OCI-LY7 (cell line): ENCODE results near the gene NDEL1. TPM values are rescaled to one million over a fixed set of nuclear protein-coding genes. Genes with fewer than 3 reads are reported as not detected.

ENCODE experiments used
- BruUV-seq: library from RNA; stranded (reverse); fragments of 400-500 nt; replicated peaks from 2 replicates; lab custom pipeline; 2021; lab: Mats Ljungman, UMichigan
- CTCF ChIA-PET: fragments of 300-600 bp; sonication (Branson Sonifier 250); formaldehyde crosslinking; loops from one replicate; lab custom pipeline; 2022; ENCODE audit warnings: antibody characterized with exemption; ENCODE audit not compliant: unreplicated experiment; lab: Charles Lee
- POLR2A ChIA-PET: fragments of 300-600 bp; sonication (Branson Sonifier 250); formaldehyde crosslinking; loops from one replicate; lab custom pipeline; 2022; ENCODE audit warnings: antibody characterized with exemption; lab: Charles Lee
- DNase-seq: peaks from one replicate; pipeline ENCODE4 v3.0.0-alpha.2; 2015; ENCODE audit warnings: low spot score
- H2AFZ ChIP-seq: fragments of 200-600 bp; sonication (generic), shearing (Covaris generic); 2 replicates; pipeline ENCODE4 v1.6.1; 2014; ENCODE audit warnings: mild to moderate bottlenecking, antibody characterized with exemption, low read length, moderate library complexity
- H3K27ac ChIP-seq: fragments of 200-600 bp; sonication (generic); 2 replicates; pipeline ENCODE4 v1.5.1; 2014; ENCODE audit warnings: mixed run types, low read depth, mild to moderate bottlenecking, moderate library complexity, low read length, inconsistent platforms; ENCODE audit not compliant: poor library complexity, severe bottlenecking
- H3K36me3 ChIP-seq: fragments of 200-600 bp; sonication (generic); 2 replicates; pipeline ENCODE4 v1.6.1; 2014; ENCODE audit warnings: mild to moderate bottlenecking, antibody characterized with exemption, low read length, moderate library complexity, mixed read lengths; ENCODE audit not compliant: insufficient read depth
- H3K4me1 ChIP-seq: fragments of 200-600 bp; sonication (generic); 2 replicates; pipeline ENCODE4 v1.5.1; 2014; ENCODE audit warnings: mild to moderate bottlenecking, low read length; ENCODE audit not compliant: insufficient read depth, poor library complexity, severe bottlenecking
- H3K4me2 ChIP-seq: fragments of 200-600 bp; sonication (generic); 2 replicates; pipeline ENCODE4 v1.6.1; 2014; ENCODE audit warnings: mild to moderate bottlenecking, low read length
- H3K4me3 ChIP-seq: fragments of 200-600 bp; sonication (generic); 2 replicates; pipeline ENCODE4 v1.5.1; 2014; ENCODE audit warnings: mild to moderate bottlenecking, low read depth, low read length; ENCODE audit not compliant: poor library complexity, severe bottlenecking
- H3K79me2 ChIP-seq: fragments of 200-600 bp; sonication (generic); 2 replicates; pipeline ENCODE4 v1.6.1; 2016; ENCODE audit warnings: low read depth, mild to moderate bottlenecking, low read length, moderate library complexity, mixed read lengths; ENCODE audit not compliant: insufficient read depth
- H3K9me2 ChIP-seq: fragments of 200-600 bp; sonication (generic); 2 replicates; pipeline ENCODE4 v1.6.1; 2016; ENCODE audit warnings: mild to moderate bottlenecking, low read length, mixed read lengths; ENCODE audit not compliant: insufficient read depth
- H3K9me3 ChIP-seq: fragments of 200-600 bp; sonication (generic); 2 replicates; pipeline ENCODE4 v1.6.1; 2014; ENCODE audit warnings: mild to moderate bottlenecking, mixed run types, low read length, mixed read lengths
- H4K20me1 ChIP-seq: fragments of 200-600 bp; sonication (generic); 2 replicates; pipeline ENCODE4 v1.6.1; 2014; ENCODE audit warnings: mild to moderate bottlenecking, antibody characterized with exemption, low read length, moderate library complexity, mixed read lengths; ENCODE audit not compliant: insufficient read depth
- EZH2phosphoT487 ChIP-seq: fragments of 200-600 bp; sonication (generic); IDR thresholded peaks from 2 replicates; pipeline ENCODE4 v1.6.1; 2018; ENCODE audit warnings: low read depth, borderline replicate concordance, mild to moderate bottlenecking, mixed run types, antibody characterized with exemption, low read length, moderate library complexity, mixed read lengths
- intact Hi-C: fragments of 100-400 bp; cut with micrococcal nuclease; formaldehyde crosslinking; loops from one replicate; pipeline ENCODE4 v1.10.0; 2022; ENCODE audit not compliant: unreplicated experiment
- small RNA-seq: library from RNA; depleted of rRNA; stranded (forward); fragments of <200 nt; gene quantifications from one replicate; pipeline ENCODE3, GENCODE V24; 2014
- total RNA-seq, 2 experiments: library from RNA; depleted of rRNA in 1 of 2; stranded (reverse); fragments of >200 nt in 1 of 2; shearing (Covaris generic) in 1 of 2; gene quantifications; 2 replicates each; pipeline ENCODE4 v1.2.3, GENCODE V29; 2014 to 2022
- TF ChIP-seq, protein P1 (sequence below): fragments of 200-600 bp; sonication (generic); conservative IDR thresholded peaks from 2 replicates; pipeline ENCODE4 v1.5.1; 2014; ENCODE audit warnings: mild to moderate bottlenecking, antibody characterized with exemption, low read length, moderate library complexity, mixed read lengths

The NDEL1 gene
- total RNA-seq, 2 experiments from 2014 or later = 37.9 to 65.7 TPM

GRCh38 chr17:8506145-8506544, 70.5 kb downstream of the NDEL1 start:
- Histone ChIP-seq H3K9me2 (no peaks in the 10 kb centered on the region), H3K4me3 (no peak overlapping the region), H3K4me1 (no peaks in the 10 kb centered on the region), H4K20me1 (no peaks in the 10 kb centered on the region), H3K79me2 (no peaks in the 10 kb centered on the region), H3K4me2 (no peak overlapping the region), H3K9me3 (no peaks in the 10 kb centered on the region), H3K36me3 (peaks cover 40% of the 10 kb centered on the region), H3K27ac (no peak overlapping the region), H2AFZ (no peak overlapping the region)
- no TSS peak for BruUV-seq
- ChIA-PET CTCF (no interaction called here), POLR2A (no interaction called here)
- no peak for DNase-seq
- intact Hi-C loops = no loop called here
- TF ChIP-seq, protein P1, sequence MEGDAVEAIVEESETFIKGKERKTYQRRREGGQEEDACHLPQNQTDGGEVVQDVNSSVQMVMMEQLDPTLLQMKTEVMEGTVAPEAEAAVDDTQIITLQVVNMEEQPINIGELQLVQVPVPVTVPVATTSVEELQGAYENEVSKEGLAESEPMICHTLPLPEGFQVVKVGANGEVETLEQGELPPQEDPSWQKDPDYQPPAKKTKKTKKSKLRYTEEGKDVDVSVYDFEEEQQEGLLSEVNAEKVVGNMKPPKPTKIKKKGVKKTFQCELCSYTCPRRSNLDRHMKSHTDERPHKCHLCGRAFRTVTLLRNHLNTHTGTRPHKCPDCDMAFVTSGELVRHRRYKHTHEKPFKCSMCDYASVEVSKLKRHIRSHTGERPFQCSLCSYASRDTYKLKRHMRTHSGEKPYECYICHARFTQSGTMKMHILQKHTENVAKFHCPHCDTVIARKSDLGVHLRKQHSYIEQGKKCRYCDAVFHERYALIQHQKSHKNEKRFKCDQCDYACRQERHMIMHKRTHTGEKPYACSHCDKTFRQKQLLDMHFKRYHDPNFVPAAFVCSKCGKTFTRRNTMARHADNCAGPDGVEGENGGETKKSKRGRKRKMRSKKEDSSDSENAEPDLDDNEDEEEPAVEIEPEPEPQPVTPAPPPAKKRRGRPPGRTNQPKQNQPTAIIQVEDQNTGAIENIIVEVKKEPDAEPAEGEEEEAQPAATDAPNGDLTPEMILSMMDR = no peak
- no peak for TF ChIP-seq EZH2phosphoT487

DNA sequence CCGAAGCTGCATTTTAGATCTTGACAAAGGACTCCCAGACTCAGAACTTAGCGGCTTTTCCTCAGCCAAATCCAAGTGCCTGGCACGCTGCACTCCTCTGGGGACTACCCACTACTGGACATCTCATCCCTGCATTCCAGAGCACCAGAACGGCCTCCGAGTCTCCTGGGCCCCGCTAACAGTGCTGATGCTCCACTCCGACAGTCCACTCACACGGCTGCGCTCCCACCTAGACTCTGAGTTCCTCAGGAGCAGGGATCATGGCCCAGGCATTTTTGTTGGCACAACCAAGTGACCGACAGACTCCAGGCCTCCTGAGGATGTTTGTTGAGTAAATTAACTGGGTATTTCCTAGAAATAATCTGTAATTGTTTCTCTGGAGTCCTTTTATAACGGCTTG, 79.1 kb downstream of the NDEL1 start:
- POLR2A ChIA-PET = no interaction called here
- H3K27ac ChIP-seq = no peak overlapping the region
- CTCF ChIA-PET = no interaction called here

More for the DNA sequence above, 79.1 kb downstream of the NDEL1 start:
- Histone ChIP-seq H3K4me1 (no peaks in the 10 kb centered on the region), H4K20me1 (no peaks in the 10 kb centered on the region), H3K4me2 (no peak overlapping the region), H3K9me3 (no peaks in the 10 kb centered on the region), H3K36me3 (peaks cover 59% of the 10 kb centered on the region), H2AFZ (no peak overlapping the region), H3K79me2 (no peaks in the 10 kb centered on the region), H3K9me2 (no peaks in the 10 kb centered on the region), H3K4me3 (no peak overlapping the region)
- TF ChIP-seq EZH2phosphoT487 = no peak
- TF ChIP-seq, protein P1 = no peak
- no peak for DNase-seq
- no TSS peak for BruUV-seq
- intact Hi-C loops = no loop called here

Small RNAs within 50 kb of the gene (small RNA-seq; reads per million reads assigned to genes)
- gene RNU7-43P = not detected

Other genes starting within 250 kb of the NDEL1 start
- gene BORCS6, start 245.7 kb upstream of the NDEL1 start, total RNA-seq (2014; rRNA removed; shearing (Covaris generic)) = 13.9 and 14.3 TPM in 2 replicates
- 12.0 and 12.7 TPM in 2 replicates for gene BORCS6, start 245.7 kb upstream of the NDEL1 start, total RNA-seq (2022)
- 248 and 283 TPM in 2 replicates for gene AURKB, start 225.3 kb upstream of the NDEL1 start, total RNA-seq (2014; rRNA removed; shearing (Covaris generic))
- 310 and 323 TPM in 2 replicates for gene AURKB, start 225.3 kb upstream of the NDEL1 start, total RNA-seq (2022)
- gene CTC1, start 187.8 kb upstream of the NDEL1 start, total RNA-seq (2014; rRNA removed; shearing (Covaris generic)) = 36.2 and 50.3 TPM in 2 replicates
- 97.6 and 122 TPM in 2 replicates for gene CTC1, start 187.8 kb upstream of the NDEL1 start, total RNA-seq (2022)
- gene PFAS, start 186.6 kb upstream of the NDEL1 start, total RNA-seq (2014; rRNA removed; shearing (Covaris generic)) = 114 and 122 TPM in 2 replicates
- gene PFAS, start 186.6 kb upstream of the NDEL1 start, total RNA-seq (2022) = 170 and 180 TPM in 2 replicates
- 30.6 and 32.2 TPM in 2 replicates for gene RANGRF, start 147.2 kb upstream of the NDEL1 start, total RNA-seq (2014; rRNA removed; shearing (Covaris generic))
- gene RANGRF, start 147.2 kb upstream of the NDEL1 start, total RNA-seq (2022) = 43.3 and 46.7 TPM in 2 replicates
- 3.9 and 4.5 TPM in 2 replicates for gene SLC25A35, start 140.5 kb upstream of the NDEL1 start, total RNA-seq (2014; rRNA removed; shearing (Covaris generic))
- gene SLC25A35, start 140.5 kb upstream of the NDEL1 start, total RNA-seq (2022) = 23.8 and 27.8 TPM in 2 replicates
- not detected in 2 replicates for gene ARHGEF15, start 125.6 kb upstream of the NDEL1 start, total RNA-seq (2014; rRNA removed; shearing (Covaris generic))
- not detected in 2 replicates for gene ARHGEF15, start 125.6 kb upstream of the NDEL1 start, total RNA-seq (2022)
- gene ODF4, start 96.0 kb upstream of the NDEL1 start, total RNA-seq (2014; rRNA removed; shearing (Covaris generic)) = not detected in 2 replicates
- gene ODF4, start 96.0 kb upstream of the NDEL1 start, total RNA-seq (2022) = not detected in 2 replicates
- 4,013 and 5,038 TPM in 2 replicates for gene RPL26, start 52.7 kb upstream of the NDEL1 start, total RNA-seq (2014; rRNA removed; shearing (Covaris generic))
- gene RPL26, start 52.7 kb upstream of the NDEL1 start, total RNA-seq (2022) = 3,139 and 3,331 TPM in 2 replicates
- gene RNF222, start 38.1 kb upstream of the NDEL1 start, total RNA-seq (2014; rRNA removed; shearing (Covaris generic)) = 0.06 TPM in 1 of 2 replicates, not detected in the other
- 0.15 TPM in 2 replicates for gene RNF222, start 38.1 kb upstream of the NDEL1 start, total RNA-seq (2022)
- gene MYH10, start 194.8 kb downstream of the NDEL1 start, total RNA-seq (2014; rRNA removed; shearing (Covaris generic)) = 41.9 and 55.0 TPM in 2 replicates
- 50.6 and 60.4 TPM in 2 replicates for gene MYH10, start 194.8 kb downstream of the NDEL1 start, total RNA-seq (2022)